Measurements from ENCODE around the gene CDH23. TPM values are rescaled to one million over a fixed set of nuclear protein-coding genes. Genes with fewer than 3 reads are reported as not detected.

CDH23 gene
- polyA plus RNA-seq, 1 experiment, result 0.01 TPM

- CTCF ChIA-PET, result interaction anchor here (4.4 kb wide), 1 partner anchor 12 kb away, joined by 14 read pairs; the partner anchor contains the start of gene VSIR
- Histone ChIP-seq H3K9me3 (ENCODE audit: control insufficient read depth, insufficient read depth, low read length) (no peaks in the 10 kb centered on the region; the same call in 1 of the 2 replicates), H3K27ac (ENCODE audit: low read depth, low read length) (no peak overlapping the region), H3K27me3 (ENCODE audit: control insufficient read depth, insufficient read depth, low read length) (no peaks in the 10 kb centered on the region), H3K4me3 (ENCODE audit: low read depth, low read length) (no peak overlapping the region)
- POLR2A ChIA-PET, result no interaction called here
- DNase-seq (ENCODE audit: low read depth, low spot score), result no peak
- no peak for TF ChIP-seq CTCF (IDR thresholded peaks at IDR 0.05; ENCODE audit: low read depth, low read length)
These were observed 364.9 kb downstream of the CDH23 start for GRCh38 chr10:71761541-71762113.

DNA sequence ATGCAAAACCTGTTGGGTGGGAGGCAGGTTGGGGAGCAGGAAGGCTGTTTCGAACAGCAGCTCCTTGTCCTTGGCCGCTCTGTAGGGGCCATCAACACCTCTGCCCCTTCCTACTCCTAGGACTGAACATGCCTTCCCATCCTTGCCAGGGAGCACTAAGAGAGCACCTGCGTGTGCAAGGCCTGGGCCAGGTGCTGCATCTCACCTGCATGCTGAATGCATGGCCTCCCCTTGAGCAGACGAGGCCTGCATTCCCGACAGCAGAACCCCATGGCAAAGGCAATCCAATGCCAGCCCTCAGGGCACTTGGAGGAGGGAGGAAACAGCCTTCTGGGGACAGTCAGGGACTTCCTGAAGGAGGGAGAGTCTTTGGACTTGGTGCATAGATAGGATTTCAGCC lies 365.6 kb downstream of the CDH23 start:
- POLR2A ChIA-PET, result no interaction called here
- TF ChIP-seq CTCF (IDR thresholded peaks at IDR 0.05; ENCODE audit: low read depth, low read length), result no peak
- CTCF ChIA-PET, result interaction anchor here (4.4 kb wide), 1 partner anchor 11 kb away, joined by 14 read pairs; the partner anchor contains the start of gene VSIR
- Histone ChIP-seq H3K9me3 (ENCODE audit: control insufficient read depth, insufficient read depth, low read length) (no peaks in the 10 kb centered on the region; the same call in 1 of the 2 replicates), H3K4me3 (ENCODE audit: low read depth, low read length) (no peak overlapping the region), H3K27ac (ENCODE audit: low read depth, low read length) (no peak overlapping the region), H3K27me3 (ENCODE audit: control insufficient read depth, insufficient read depth, low read length) (no peaks in the 10 kb centered on the region)
- DNase-seq (ENCODE audit: low read depth, low spot score), result no peak

DNA sequence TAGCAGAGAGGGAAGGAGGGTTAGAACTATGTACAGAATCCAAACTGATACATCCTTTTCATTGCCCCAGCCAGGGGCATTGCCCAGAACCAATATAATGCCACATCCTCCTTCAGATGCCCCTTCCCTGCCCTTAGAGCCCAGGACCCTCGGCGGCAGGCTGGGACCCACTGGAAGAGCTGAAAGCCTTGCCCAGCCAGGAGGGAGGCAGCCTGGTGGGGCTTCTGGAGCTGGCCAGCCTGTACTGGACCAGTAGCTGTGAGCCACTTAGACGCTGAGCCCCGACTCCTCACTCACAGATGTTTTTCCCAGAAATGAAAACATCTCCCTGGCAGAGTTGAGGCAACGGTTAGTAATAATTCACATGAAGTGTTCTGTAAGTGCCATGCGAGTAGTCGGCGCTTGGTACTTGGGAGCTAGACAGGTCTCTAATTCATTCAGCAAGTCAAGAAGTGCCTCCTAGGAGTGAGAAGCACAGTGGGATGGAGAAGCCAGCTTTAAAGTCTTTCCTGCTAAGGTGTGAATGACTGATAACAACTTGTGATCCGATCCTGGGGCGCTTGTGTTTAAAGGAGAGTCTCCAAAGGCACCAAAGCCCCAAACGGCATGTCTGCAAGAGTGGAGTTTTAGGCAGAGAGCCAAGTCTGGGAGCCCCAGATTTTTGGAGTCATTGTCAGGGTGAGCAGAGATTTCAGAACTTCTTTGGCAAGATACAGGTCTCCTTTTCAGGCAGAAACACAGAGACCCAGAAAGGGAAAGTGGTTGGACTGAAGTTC lies 366.8 kb downstream of the CDH23 start:
- TF ChIP-seq CTCF (IDR thresholded peaks at IDR 0.05; ENCODE audit: low read depth, low read length), result no peak
- no peaks in the 10 kb centered on the region; the same call in 1 of the 2 replicates for H3K9me3 ChIP-seq (ENCODE audit: control insufficient read depth, insufficient read depth, low read length)
- ChIA-PET POLR2A (interaction anchor here (0.7 kb wide), 1 partner anchor 45 kb away, joined by 15 read pairs; no protein-coding TSS in a partner anchor), CTCF (interaction anchor here (4.4 kb wide), 1 partner anchor 10 kb away, joined by 14 read pairs; the partner anchor contains the start of gene VSIR)
- no peaks in the 10 kb centered on the region for H3K27me3 ChIP-seq (ENCODE audit: control insufficient read depth, insufficient read depth, low read length)
- H3K4me3 ChIP-seq (ENCODE audit: low read depth, low read length), result no peak overlapping the region
- no peak for DNase-seq (ENCODE audit: low read depth, low spot score)
- H3K27ac ChIP-seq (ENCODE audit: low read depth, low read length), result peak overlapping the region; percentile 39

DNA sequence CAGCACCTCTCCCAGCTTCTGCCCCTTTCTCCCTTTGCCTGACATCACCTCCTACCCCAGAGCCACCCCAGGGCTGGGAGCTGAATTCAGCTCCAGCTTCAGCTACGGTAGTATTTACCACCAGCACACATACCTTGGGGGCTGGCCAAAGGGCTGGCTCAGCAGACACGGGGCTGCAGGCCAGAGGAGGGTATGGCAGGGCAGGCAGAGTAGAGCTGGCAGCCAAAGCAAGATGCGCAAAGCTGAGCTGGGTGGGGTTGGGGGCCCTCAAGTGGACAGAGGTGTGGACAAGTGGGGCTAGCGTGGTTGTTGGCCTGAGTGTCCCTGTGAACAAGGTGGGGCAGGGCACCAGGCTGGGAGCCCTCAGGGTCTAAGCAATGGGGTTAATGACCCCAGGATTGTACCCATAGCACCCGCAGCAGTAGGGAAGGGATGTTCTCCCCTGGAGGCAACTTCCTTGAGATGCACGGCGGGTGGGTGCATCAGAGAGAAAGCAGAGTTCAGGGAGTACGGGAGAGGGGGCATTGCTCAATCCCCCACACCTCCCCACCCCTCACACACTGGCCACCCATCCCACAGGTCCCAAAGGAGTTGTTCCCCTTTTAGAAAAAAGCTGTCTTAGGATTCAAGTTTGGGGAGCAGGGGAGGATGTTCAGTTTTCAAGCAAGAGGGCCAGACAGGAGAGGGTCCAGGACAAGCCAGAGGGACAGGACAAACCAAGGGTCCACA lies 368.6 kb downstream of the CDH23 start:
- POLR2A ChIA-PET, result no interaction called here
- Histone ChIP-seq H3K27ac (ENCODE audit: low read depth, low read length) (no peak overlapping the region), H3K27me3 (ENCODE audit: control insufficient read depth, insufficient read depth, low read length) (no peaks in the 10 kb centered on the region), H3K9me3 (ENCODE audit: control insufficient read depth, insufficient read depth, low read length) (no peaks in the 10 kb centered on the region; the same call in 1 of the 2 replicates), H3K4me3 (ENCODE audit: low read depth, low read length) (no peak overlapping the region)
- TF ChIP-seq CTCF (IDR thresholded peaks at IDR 0.05; ENCODE audit: low read depth, low read length), result no peak
- DNase-seq (ENCODE audit: low read depth, low spot score), result no peak
- CTCF ChIA-PET, result interaction anchor here (1.9 to 4.4 kb wide), 2 partner anchors 8 to 69 kb away, joined by 5 to 14 read pairs; partner anchors contain the start of gene VSIR
